HEK293 (cell line): ENCODE results near the gene PARD3.

ENCODE experiments used
- CTCF ChIA-PET: fragments of 350-600 bp; formaldehyde crosslinking; extraction: SDS; loops from one replicate; lab custom pipeline; 2021; ENCODE audit warnings: antibody characterized with exemption; lab: Yijun Ruan, JAX
- POLR2A ChIA-PET: fragments of 300-600 bp; formaldehyde crosslinking; extraction: SDS; loops from one replicate; lab custom pipeline; 2020; ENCODE audit warnings: antibody characterized with exemption, inconsistent platforms; lab: Yijun Ruan, JAX
- H3K27ac ChIP-seq: fragments of 200-500 bp; sonication (Bioruptor generic); 2 replicates; pipeline ENCODE4 v1.5.1; 2014; ENCODE audit warnings: low read depth, low read length, control low read depth, inconsistent platforms; ENCODE audit errors: extremely low read depth
- H3K36me3 ChIP-seq, 2 experiments: fragments of 200-500 bp in 1 of 2; sonication (Bioruptor generic) in 1 of 2; 1 replicate in 1 of 2; 2 replicates in 1 of 2; pipeline ENCODE4 v1.5.1; 2014 to 2017; ENCODE audit warnings: inconsistent platforms in 2 of 2, low read length in 2 of 2; ENCODE audit not compliant: control insufficient read depth in 2 of 2, insufficient read depth in 1 of 2
- H3K4me1 ChIP-seq: fragments of 200-500 bp; sonication (Bioruptor generic); 2 replicates; pipeline ENCODE4 v1.5.1; 2014; ENCODE audit warnings: mild to moderate bottlenecking, low read length, inconsistent platforms; ENCODE audit not compliant: control insufficient read depth, insufficient read depth
- H3K4me3 ChIP-seq: 2 replicates; pipeline ENCODE4 v1.5.1; 2011; ENCODE audit warnings: low read depth, mild to moderate bottlenecking, control low read depth, low read length, moderate library complexity
- H3K9me3 ChIP-seq: fragments of 200-500 bp; sonication (Bioruptor generic); 2 replicates; pipeline ENCODE4 v1.5.1; 2014; ENCODE audit warnings: low read depth, low read length, inconsistent platforms; ENCODE audit not compliant: control insufficient read depth, insufficient read depth
- FEZF1 ChIP-seq: fragments of 450-650 bp; formaldehyde crosslinking; IDR thresholded peaks from 2 replicates; pipeline ENCODE4 v1.5.1; 2016; ENCODE audit warnings: missing biosample characterization, missing genetic modification characterization
- MZF1 ChIP-seq: fragments of 450-650 bp; formaldehyde crosslinking; IDR thresholded peaks from 2 replicates; pipeline ENCODE4 v1.5.1; 2017; ENCODE audit warnings: missing biosample characterization, missing genetic modification characterization, borderline replicate concordance
- SP7 ChIP-seq: fragments of 450-650 bp; formaldehyde crosslinking; IDR thresholded peaks from 2 replicates; pipeline ENCODE4 v1.5.1; 2016; ENCODE audit warnings: missing biosample characterization, missing genetic modification characterization
- ZBTB17 ChIP-seq: fragments of 450-650 bp; formaldehyde crosslinking; IDR thresholded peaks from 2 replicates; pipeline ENCODE4 v1.5.1; 2016; ENCODE audit warnings: missing biosample characterization, missing genetic modification characterization
- ZBTB20 ChIP-seq: fragments of 450-650 bp; formaldehyde crosslinking; IDR thresholded peaks from 2 replicates; pipeline ENCODE4 v1.5.1; 2016; ENCODE audit warnings: missing biosample characterization, missing genetic modification characterization
- ZBTB21 ChIP-seq: fragments of 450-650 bp; formaldehyde crosslinking; IDR thresholded peaks from 2 replicates; pipeline ENCODE4 v1.5.1; 2017; ENCODE audit warnings: missing biosample characterization, missing genetic modification characterization
- ZFP69B ChIP-seq: fragments of 450-650 bp; formaldehyde crosslinking; IDR thresholded peaks from 2 replicates; pipeline ENCODE4 v1.5.1; 2016; ENCODE audit warnings: missing biosample characterization, missing genetic modification characterization
- ZNF132 ChIP-seq: fragments of 450-650 bp; formaldehyde crosslinking; IDR thresholded peaks from 2 replicates; pipeline ENCODE4 v1.5.1; 2017; ENCODE audit warnings: missing biosample characterization, missing genetic modification characterization, borderline replicate concordance
- ZNF138 ChIP-seq: fragments of 450-650 bp; formaldehyde crosslinking; IDR thresholded peaks from 2 replicates; pipeline ENCODE4 v1.5.1; 2016; ENCODE audit warnings: missing biosample characterization, missing genetic modification characterization, borderline replicate concordance
- ZNF140 ChIP-seq: fragments of 450-650 bp; formaldehyde crosslinking; IDR thresholded peaks from 2 replicates; pipeline ENCODE4 v1.5.1; 2016; ENCODE audit warnings: missing biosample characterization, missing genetic modification characterization
- ZNF2 ChIP-seq: fragments of 450-650 bp; formaldehyde crosslinking; IDR thresholded peaks from 2 replicates; pipeline ENCODE4 v1.5.1; 2016; ENCODE audit warnings: missing biosample characterization, missing genetic modification characterization
- ZNF24 ChIP-seq: fragments of 450-650 bp; formaldehyde crosslinking; IDR thresholded peaks from 2 replicates; pipeline ENCODE4 v1.5.1; 2016; ENCODE audit warnings: missing biosample characterization, missing genetic modification characterization
- ZNF426 ChIP-seq: fragments of 450-650 bp; formaldehyde crosslinking; IDR thresholded peaks from 2 replicates; pipeline ENCODE4 v1.5.1; 2017; ENCODE audit warnings: missing biosample characterization, missing genetic modification characterization, mild to moderate bottlenecking, inconsistent platforms, moderate library complexity
- ZNF629 ChIP-seq: fragments of 450-650 bp; formaldehyde crosslinking; IDR thresholded peaks from 2 replicates; pipeline ENCODE4 v1.5.1; 2017; ENCODE audit warnings: missing biosample characterization, missing genetic modification characterization
- ZNF777 ChIP-seq: fragments of 450-650 bp; formaldehyde crosslinking; IDR thresholded peaks from 2 replicates; pipeline ENCODE4 v1.5.1; 2017; ENCODE audit warnings: missing biosample characterization, missing genetic modification characterization, borderline replicate concordance
- ZNF791 ChIP-seq: fragments of 450-650 bp; formaldehyde crosslinking; IDR thresholded peaks from 2 replicates; pipeline ENCODE4 v1.5.1; 2016; ENCODE audit warnings: missing biosample characterization, missing genetic modification characterization
- ZNF843 ChIP-seq: fragments of 450-650 bp; formaldehyde crosslinking; IDR thresholded peaks from 2 replicates; pipeline ENCODE4 v1.5.1; 2016; ENCODE audit warnings: missing biosample characterization, missing genetic modification characterization
- ZSCAN30 ChIP-seq: fragments of 450-650 bp; IDR thresholded peaks from 2 replicates; pipeline ENCODE4 v1.5.1; 2018; ENCODE audit warnings: missing biosample characterization, mild to moderate bottlenecking, missing genetic modification characterization, moderate library complexity
- ZXDB ChIP-seq: fragments of 450-650 bp; formaldehyde crosslinking; IDR thresholded peaks from 2 replicates; pipeline ENCODE4 v1.5.1; 2016; ENCODE audit warnings: missing biosample characterization, missing genetic modification characterization
- TF ChIP-seq, protein P1 (sequence below): fragments of 450-650 bp; formaldehyde crosslinking; IDR thresholded peaks from 2 replicates; pipeline ENCODE4 v1.5.1; 2017; ENCODE audit warnings: missing biosample characterization, missing genetic modification characterization
- TF ChIP-seq, protein P2 (sequence below): fragments of 450-650 bp; formaldehyde crosslinking; IDR thresholded peaks from 2 replicates; pipeline ENCODE4 v1.5.1; 2016; ENCODE audit warnings: missing biosample characterization, missing genetic modification characterization
- TF ChIP-seq, protein P3 (sequence below): fragments of 450-650 bp; formaldehyde crosslinking; IDR thresholded peaks from 2 replicates; pipeline ENCODE4 v1.5.1; 2016; ENCODE audit warnings: missing biosample characterization, missing genetic modification characterization
- TF ChIP-seq, protein P4 (sequence below): fragments of 450-650 bp; formaldehyde crosslinking; IDR thresholded peaks from 2 replicates; pipeline ENCODE4 v1.5.1; 2017; ENCODE audit warnings: missing biosample characterization, missing genetic modification characterization
- TF ChIP-seq, protein P5 (sequence below): fragments of 450-650 bp; formaldehyde crosslinking; IDR thresholded peaks from 2 replicates; pipeline ENCODE4 v1.5.1; 2017; ENCODE audit warnings: missing biosample characterization, missing genetic modification characterization

Gene PARD3

DNA sequence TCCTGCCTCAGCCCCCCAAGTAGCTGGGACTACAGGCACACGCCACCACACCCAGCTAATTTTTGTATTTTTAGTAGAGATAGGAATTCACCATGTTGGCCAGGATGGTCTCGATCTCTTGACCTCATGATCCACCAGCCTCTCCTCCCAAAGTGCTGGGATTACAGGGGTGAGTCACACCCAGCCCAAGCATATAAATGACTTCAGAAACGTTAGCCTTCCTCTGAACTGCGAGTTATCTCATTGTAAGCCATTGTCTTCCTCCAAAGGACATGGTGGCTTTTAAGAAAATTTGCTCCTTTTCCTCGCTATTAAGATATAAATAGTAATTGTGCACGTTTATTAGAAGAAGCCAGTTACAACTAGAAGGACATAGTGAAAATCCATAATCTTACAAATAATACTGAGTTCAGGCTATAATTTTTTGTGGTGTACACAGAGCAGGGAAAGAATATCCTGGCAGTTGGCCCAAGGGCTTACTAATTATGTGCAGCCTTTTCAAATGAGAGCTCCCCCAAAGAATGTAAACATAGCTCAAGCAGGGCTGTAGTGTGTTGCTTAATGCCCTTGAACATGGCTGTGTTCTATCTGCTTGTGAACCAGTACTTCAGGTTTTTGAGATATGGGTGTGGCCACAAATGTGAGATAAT, 495.8 kb downstream of the PARD3 start (continued):
- TF ChIP-seq, protein P1, sequence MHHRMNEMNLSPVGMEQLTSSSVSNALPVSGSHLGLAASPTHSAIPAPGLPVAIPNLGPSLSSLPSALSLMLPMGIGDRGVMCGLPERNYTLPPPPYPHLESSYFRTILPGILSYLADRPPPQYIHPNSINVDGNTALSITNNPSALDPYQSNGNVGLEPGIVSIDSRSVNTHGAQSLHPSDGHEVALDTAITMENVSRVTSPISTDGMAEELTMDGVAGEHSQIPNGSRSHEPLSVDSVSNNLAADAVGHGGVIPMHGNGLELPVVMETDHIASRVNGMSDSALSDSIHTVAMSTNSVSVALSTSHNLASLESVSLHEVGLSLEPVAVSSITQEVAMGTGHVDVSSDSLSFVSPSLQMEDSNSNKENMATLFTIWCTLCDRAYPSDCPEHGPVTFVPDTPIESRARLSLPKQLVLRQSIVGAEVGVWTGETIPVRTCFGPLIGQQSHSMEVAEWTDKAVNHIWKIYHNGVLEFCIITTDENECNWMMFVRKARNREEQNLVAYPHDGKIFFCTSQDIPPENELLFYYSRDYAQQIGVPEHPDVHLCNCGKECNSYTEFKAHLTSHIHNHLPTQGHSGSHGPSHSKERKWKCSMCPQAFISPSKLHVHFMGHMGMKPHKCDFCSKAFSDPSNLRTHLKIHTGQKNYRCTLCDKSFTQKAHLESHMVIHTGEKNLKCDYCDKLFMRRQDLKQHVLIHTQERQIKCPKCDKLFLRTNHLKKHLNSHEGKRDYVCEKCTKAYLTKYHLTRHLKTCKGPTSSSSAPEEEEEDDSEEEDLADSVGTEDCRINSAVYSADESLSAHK (tag by site-specific recombination), result peak; percentile 77
- peak; percentile 68; the same call in 1 of the 2 replicates for TF ChIP-seq MZF1 (tag by site-specific recombination)
- TF ChIP-seq ZBTB21 (tag by site-specific recombination), result 0 out of 2 replicates have a peak, but pooled peaks have one; percentile 7
- TF ChIP-seq ZNF791 (tag by site-specific recombination), result no peak
- TF ChIP-seq, protein P2, sequence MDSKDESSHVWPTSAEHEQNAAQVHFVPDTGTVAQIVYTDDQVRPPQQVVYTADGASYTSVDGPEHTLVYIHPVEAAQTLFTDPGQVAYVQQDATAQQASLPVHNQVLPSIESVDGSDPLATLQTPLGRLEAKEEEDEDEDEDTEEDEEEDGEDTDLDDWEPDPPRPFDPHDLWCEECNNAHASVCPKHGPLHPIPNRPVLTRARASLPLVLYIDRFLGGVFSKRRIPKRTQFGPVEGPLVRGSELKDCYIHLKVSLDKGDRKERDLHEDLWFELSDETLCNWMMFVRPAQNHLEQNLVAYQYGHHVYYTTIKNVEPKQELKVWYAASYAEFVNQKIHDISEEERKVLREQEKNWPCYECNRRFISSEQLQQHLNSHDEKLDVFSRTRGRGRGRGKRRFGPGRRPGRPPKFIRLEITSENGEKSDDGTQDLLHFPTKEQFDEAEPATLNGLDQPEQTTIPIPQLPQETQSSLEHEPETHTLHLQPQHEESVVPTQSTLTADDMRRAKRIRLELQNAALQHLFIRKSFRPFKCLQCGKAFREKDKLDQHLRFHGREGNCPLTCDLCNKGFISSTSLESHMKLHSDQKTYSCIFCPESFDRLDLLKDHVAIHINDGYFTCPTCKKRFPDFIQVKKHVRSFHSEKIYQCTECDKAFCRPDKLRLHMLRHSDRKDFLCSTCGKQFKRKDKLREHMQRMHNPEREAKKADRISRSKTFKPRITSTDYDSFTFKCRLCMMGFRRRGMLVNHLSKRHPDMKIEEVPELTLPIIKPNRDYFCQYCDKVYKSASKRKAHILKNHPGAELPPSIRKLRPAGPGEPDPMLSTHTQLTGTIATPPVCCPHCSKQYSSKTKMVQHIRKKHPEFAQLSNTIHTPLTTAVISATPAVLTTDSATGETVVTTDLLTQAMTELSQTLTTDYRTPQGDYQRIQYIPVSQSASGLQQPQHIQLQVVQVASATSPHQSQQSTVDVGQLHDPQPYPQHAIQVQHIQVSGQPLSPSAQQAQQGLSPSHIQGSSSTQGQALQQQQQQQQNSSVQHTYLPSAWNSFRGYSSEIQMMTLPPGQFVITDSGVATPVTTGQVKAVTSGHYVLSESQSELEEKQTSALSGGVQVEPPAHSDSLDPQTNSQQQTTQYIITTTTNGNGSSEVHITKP, result 0 out of 2 replicates have a peak, but pooled peaks have one; percentile 33
- TF ChIP-seq, protein P3, sequence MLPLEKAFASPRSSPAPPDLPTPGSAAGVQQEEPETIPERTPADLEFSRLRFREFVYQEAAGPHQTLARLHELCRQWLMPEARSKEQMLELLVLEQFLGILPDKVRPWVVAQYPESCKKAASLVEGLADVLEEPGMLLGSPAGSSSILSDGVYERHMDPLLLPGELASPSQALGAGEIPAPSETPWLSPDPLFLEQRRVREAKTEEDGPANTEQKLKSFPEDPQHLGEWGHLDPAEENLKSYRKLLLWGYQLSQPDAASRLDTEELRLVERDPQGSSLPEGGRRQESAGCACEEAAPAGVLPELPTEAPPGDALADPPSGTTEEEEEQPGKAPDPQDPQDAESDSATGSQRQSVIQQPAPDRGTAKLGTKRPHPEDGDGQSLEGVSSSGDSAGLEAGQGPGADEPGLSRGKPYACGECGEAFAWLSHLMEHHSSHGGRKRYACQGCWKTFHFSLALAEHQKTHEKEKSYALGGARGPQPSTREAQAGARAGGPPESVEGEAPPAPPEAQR (tag by site-specific recombination), result no peak
- TF ChIP-seq SP7, result peak; percentile 85
- TF ChIP-seq ZBTB20 (tag by site-specific recombination), result peak; percentile 81
- 0 out of 2 replicates have a peak, but pooled peaks have one; percentile 12 for TF ChIP-seq ZSCAN30
- TF ChIP-seq ZNF132, result no peak
- TF ChIP-seq ZXDB (tag by site-specific recombination), result peak; percentile 7; the same call in 1 of the 2 replicates
- no peak for TF ChIP-seq ZNF140
- peak; percentile 18; the same call in 1 of the 2 replicates for TF ChIP-seq ZBTB17 (tag by site-specific recombination)
- peak; percentile 75 for TF ChIP-seq ZNF629 (tag by site-specific recombination)
- peak; percentile 66 for TF ChIP-seq ZNF24 (tag by site-specific recombination)
- TF ChIP-seq, protein P4, sequence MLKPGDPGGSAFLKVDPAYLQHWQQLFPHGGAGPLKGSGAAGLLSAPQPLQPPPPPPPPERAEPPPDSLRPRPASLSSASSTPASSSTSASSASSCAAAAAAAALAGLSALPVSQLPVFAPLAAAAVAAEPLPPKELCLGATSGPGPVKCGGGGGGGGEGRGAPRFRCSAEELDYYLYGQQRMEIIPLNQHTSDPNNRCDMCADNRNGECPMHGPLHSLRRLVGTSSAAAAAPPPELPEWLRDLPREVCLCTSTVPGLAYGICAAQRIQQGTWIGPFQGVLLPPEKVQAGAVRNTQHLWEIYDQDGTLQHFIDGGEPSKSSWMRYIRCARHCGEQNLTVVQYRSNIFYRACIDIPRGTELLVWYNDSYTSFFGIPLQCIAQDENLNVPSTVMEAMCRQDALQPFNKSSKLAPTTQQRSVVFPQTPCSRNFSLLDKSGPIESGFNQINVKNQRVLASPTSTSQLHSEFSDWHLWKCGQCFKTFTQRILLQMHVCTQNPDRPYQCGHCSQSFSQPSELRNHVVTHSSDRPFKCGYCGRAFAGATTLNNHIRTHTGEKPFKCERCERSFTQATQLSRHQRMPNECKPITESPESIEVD (tag by site-specific recombination), result peak; percentile 79

DNA sequence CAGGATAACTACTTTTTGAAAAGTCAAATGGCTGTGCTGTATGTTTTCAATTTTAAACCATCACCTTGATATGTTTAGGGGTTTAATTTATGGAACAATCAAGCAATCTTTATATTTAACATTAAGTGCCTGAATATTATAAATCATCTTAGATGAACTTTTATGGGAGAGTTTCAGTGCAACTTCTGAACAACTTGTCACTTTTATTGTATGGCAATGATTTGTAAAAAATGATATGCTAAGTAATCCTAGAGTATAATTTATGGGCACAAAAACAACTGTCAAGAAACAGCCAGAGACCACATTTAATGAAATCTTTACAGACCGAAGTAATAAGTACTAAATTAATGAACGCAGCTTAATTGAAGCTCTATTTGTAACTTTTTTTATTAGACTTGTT, 498.9 kb downstream of the PARD3 start:
- Histone ChIP-seq H3K27ac (no peak overlapping the region), H3K4me1 (peaks cover 11% of the 10 kb centered on the region; the same call in 1 of the 2 replicates), H3K9me3 (no peaks in the 10 kb centered on the region), H3K4me3 (no peak overlapping the region), H3K36me3 (0 out of 3 replicates have a peak, but pooled peaks cover 0 to 3% of the 10 kb centered on the region in 2 experiments)
- CTCF ChIA-PET, result no interaction called here
- POLR2A ChIA-PET, result no interaction called here
- TF ChIP-seq ZFP69B (tag by site-specific recombination), result no peak
- TF ChIP-seq ZBTB20 (tag by site-specific recombination), result no peak
- TF ChIP-seq, protein P5, sequence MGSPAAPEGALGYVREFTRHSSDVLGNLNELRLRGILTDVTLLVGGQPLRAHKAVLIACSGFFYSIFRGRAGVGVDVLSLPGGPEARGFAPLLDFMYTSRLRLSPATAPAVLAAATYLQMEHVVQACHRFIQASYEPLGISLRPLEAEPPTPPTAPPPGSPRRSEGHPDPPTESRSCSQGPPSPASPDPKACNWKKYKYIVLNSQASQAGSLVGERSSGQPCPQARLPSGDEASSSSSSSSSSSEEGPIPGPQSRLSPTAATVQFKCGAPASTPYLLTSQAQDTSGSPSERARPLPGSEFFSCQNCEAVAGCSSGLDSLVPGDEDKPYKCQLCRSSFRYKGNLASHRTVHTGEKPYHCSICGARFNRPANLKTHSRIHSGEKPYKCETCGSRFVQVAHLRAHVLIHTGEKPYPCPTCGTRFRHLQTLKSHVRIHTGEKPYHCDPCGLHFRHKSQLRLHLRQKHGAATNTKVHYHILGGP (tag by site-specific recombination), result 0 out of 2 replicates have a peak, but pooled peaks have one; percentile 21
- no peak for TF ChIP-seq ZNF2 (tag by site-specific recombination)
- no peak for TF ChIP-seq ZNF426 (tag by site-specific recombination)
- no peak for TF ChIP-seq ZNF777
- TF ChIP-seq ZSCAN30, result no peak
- TF ChIP-seq, protein P4 (tag by site-specific recombination), result peak; percentile 61; the same call in 1 of the 2 replicates
- TF ChIP-seq ZNF843 (tag by site-specific recombination), result no peak; the same call in 1 of the 2 replicates
- no peak for TF ChIP-seq ZNF138 (tag by site-specific recombination)
- TF ChIP-seq FEZF1 (tag by site-specific recombination), result peak; percentile 48
